Stimulated activated CD4-positive, alpha-beta T cell treated with anti-CD3 and anti-CD28 coated beads, Interleukin-1b, Interleukin-23, amount 100 ng/mL, for 1 hour (primary cell): ENCODE measurements around the gene CPNE5.

Source experiments
- DNase-seq, 2 donors: peaks; one replicate each; pipeline ENCODE4 v3.0.0-alpha.2; 2020; ENCODE audit warnings: low read depth in 2 of 2

Gene CPNE5

DNA sequence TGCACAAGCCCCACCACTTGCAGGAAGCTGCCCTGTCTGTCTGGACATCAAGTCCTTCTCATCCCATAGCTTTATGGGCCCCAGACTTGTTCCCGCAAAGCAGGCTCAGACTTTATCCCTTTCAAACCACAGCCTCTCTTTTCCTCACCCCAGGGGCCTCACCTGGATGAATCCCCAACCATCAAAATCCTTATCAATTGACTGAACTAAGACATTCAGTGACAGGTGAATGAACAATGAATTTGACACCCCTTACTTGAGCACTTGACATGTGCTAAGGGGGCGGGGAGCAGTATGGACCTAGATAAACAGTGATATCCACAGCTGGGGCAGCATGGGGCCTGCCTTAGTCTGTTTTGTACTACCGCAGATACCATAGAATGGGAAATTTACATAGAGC lies 136.6 kb downstream of the CPNE5 start:
- no peak for DNase-seq

DNA sequence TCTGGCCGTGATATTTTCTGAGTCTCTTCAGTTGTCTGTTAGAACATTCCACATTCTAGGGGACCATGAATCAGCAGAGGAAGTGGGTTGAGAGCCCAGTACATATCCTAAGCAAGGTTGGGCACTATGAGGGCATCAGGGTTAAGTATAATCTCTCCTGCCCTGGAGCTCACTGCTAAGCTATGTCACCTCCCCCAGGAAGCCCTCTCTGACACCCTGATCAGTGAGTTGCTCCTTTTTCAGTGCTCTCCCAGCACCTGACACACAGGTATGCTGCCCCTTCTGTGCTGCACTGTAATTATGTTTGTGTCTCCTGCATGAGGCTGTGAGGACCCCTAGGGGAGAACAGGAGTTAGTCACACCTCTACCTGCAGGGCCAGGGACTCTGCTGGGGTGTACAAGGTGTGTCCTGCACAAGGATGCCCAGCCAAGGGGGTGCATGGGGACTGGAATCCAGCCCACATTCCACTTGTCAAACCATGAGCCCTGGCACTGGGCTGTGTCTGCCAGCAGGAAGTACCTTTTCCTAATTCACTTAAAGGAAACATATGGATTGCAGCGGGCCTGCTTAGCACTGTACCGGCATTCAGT lies 137.7 kb downstream of the CPNE5 start:
- no peak for DNase-seq

DNA sequence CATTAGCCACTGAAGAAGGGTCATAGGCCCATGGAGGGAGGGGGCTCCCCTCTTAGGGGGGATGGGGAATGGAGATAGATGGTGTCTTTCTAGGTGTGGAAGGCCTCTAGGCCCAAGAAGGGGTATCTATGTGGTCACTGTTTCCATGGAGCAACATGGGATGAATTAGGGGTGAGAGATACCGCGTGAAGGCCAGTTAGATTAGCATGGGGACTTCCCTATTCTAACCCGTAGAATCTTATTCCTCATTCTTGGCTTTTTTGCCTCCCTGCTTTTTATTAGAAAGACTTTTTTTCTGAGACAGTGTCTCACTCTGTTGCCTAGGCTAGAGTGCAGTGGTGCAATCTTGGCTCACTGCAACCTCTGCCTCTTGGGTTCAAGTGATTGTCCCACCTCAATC lies 138.4 kb downstream of the CPNE5 start:
- no peak for DNase-seq

DNA sequence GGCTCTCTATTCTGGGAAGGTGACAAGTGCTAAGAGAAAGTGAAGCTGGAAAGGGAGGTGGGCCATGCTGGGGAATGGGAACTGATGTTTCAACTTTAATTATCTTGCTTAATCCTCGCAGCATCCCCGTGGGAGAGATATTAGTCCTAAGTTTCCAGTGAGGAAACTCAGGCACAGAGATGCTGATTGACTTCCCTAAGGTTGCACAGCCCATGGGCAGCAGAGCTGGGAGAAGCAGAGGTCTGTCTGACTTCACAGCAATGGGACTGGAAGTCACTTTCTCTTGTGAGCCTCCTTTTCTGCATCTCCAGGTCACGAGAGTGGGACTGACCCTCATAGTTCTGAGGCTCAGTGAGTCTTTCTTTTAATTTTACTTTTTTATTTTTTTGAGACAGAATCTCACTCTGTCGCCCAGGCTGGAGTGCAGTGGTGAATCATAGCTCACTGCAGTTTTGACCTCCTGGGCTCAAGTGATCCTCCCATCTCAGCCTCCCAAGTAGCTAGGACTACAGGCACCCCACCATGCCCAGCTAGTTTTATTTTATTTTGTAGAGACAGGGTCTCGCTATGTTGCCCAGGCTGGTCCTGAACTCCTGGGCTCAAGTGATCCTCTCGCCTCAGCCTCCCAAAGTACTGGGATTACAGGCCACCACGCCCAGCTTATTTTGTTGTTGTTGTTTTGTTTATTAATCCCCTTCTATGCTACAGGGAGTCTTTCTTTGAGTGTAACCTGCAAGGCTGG lies 139.0 kb downstream of the CPNE5 start:
- no peak for DNase-seq

DNA sequence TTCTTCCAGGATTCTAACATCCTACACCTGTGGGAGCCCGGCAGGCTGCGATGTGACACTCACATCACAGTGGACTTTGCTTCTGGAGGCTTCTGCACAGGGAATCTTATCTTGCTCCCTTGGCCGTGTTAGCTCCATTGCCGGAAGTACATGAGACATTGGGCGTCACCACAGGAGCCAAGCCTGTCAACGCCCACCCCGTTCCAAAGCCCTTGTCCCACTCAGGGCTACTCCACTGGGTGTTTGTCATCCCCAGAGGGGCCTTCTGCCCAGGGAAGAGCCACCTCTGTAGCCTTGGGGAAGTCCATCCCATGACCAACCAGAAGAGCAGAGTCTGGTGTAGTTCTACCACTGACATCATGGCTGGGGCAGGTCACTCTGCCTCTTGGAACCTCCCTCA lies 139.9 kb downstream of the CPNE5 start:
- DNase-seq: no peak

DNA sequence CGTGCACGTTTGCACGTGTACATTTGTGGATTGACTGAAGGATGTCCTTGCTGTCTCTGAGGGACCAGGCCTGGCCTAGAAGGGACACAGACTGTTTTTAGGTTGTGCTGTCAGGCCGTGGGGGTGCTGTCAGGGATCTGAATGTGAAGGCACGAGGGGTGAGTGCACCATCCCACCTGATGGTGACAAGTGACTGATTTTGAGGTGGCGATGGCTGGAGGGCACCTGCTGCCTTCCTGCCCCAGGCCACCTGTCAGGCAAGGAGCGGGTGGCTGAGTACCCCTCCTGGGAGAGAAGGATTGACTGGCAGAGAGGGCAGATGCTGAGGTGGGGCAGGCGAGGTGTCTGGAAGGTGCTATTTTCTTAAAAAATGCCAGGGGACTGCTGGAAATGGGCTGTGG lies 140.4 kb downstream of the CPNE5 start:
- no peak for DNase-seq

DNA sequence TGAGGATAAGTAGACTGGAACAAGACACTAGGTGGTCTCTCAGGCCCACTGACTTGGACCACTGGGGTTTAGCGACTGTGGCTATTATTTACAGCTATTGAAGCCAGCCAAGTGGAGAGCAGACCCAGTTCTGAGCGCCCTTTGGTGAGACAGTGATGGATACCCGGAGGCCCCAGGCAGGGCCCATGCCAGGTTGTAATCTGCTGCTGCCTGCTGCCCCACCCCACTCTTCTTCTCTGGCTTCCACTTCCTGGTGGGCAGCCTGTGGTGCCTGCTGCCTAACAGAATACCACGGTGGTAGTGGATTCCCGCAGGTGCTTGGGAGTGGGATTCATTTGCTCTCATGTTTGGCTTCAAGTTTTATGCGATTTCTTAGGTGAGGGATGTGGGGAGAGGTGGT lies 141.0 kb downstream of the CPNE5 start:
- DNase-seq: no peak

DNA sequence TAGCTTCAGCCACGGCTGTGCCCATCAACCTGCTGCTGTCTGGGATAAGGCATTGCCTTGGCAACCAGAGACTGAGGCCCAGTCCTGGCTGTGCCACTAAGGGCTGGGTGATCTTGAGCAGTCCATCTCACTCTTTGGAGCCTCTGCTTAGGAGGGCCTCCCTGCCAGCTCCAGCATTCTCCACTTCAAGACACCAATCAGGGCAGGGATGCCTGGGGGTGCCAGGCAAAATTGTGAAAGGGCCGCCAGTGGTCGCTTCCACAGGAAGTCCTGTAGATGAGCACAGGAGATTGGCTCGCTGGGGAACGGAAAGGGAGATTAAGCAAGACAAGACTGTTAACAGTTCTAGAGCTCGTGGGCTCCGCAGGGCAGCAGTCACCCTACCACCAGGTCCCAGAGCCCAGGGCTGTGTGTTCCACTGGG lies 141.8 kb downstream of the CPNE5 start, which contains the start of gene RAB44:
RAB44 (plus strand) TSS at position 346 of the 423 bp plus-strand sequence. CDS start 6,410 bp downstream, outside the sequence.
- DNase-seq: no peak

DNA sequence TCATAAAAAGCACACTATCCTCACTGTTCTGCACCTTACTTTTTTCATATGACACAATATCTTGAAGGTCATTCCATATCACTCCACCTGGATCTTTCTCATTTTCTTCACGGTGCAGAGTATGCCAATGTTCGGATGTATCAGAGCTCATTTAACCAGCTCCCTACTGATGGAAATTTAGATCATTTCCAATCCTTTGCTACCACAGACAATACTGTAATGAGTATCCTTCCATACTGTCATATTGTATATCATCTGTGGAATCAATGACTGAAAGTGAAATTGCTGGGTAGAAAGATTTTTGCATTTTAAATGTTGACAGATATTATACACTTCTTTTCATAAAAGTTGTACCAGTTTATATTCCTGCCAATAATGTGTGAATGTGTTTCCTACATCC lies 143.8 kb downstream of the CPNE5 start:
- DNase-seq: no peak

DNA sequence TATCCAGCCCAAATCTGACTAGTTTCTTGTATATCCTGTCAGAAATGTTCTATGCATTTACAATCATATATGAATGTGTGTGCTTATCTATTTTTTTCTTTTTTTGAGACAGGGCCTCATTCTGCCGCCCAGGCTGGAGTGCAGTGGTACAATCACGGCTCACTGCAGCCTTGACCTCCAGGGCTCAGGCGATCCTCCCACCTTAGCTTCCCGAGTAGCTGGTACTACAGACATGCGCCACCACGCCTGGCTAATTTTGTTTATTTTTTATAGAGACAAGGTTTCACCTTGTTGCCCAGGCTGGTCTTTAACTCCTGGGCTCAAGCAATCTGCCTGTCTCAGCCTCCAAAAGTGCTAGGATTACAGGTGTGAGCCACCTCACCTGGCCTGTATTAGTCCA lies 144.6 kb downstream of the CPNE5 start:
- no peak for DNase-seq

DNA sequence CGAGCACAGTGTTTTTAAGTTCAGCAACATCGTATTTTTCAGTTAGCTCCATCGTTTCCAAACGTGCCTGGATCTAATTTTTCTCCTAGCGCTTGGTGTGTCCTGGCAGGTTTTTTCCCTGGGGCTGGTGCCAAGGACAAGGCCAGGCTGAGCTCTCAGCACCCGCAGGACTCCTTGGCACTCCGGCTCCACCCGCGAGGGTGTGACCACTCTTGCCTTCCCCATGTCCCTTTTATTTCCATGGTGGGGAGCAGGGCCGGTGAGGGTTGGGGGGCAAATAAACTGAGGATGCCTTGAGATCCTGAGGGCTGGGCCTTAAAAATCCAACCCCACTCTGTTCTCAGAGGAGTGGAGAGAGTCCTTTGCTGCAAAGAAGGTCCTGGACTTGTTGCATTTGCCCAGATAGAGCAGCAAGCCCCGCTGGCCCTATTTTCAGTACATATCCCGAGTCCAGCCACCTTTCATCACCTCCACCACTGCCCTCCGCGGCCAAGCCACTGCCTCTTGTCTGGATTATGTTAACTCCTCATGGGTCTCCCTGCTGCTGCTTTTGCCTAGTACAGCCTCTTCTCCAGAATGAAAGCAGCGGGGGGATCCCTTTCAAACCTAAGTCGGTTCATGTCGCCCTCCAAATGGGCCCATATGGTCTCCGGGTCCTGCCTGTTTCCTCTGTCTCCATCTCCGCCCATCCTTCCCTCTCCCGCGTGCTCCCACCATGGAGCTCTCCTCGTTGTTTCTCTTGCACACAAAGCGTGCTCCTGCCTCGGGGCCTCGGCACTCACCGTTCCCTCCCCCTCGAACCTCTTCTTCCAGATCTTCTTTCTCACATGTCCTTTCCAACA lies 146.2 kb downstream of the CPNE5 start:
- DNase-seq: no peak

DNA sequence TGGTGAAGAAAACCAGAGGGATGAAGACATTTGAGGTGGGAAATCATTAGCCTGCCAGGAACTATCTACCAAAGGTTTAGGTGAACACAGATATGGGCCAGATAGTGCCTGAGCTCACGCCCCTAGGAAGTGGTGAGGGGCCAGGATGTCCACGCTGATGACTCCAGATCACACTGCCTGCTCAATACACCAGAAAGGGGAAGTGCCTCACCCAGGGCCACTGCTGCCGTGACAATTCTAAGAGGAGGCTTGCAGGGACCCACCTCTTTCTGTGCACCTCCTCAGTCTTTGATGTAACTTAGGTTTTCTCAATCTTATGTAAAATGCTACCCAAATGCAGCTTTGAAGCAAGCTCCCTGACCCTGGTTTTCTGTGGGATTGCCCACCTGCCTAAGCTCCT lies 147.0 kb downstream of the CPNE5 start:
- DNase-seq: no peak

DNA sequence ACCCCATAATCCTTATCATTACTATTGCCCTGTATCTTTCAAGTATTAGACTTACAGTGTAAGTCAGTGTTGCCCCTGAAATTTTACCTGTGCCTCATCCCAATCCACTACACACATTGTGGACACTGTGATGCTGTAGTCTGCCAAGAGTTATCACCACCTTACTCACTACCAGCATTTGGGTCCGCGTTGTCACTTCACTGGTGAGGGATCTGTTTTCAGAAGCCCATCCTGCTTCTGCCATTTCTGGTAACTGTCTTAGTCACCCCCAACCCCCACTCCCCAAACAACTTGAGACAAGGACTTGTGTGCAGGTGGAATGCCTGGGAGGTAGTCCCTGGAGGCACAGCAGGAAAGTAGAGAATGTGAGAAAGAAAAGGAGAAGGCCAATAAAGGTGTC lies 147.6 kb downstream of the CPNE5 start:
- no peak for DNase-seq

DNA sequence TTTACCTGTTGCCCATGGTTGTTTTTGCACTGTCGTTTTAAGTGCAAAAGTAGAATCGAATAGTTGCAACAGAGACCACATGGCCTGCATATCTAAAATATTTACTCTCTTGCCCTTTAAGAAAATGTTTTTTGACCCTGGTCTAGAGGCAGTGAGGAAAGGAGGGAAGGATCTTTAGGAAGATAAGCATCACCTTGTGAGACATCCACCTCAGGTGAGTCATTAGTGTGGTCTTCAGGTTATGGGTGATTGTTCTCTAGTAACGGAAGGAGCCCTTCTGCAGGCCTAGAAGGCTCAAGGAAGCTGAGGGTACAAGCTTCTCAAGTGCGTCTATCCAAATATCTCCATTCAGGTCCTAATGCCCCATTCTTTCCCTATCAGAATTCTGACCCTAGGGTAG lies 148.2 kb downstream of the CPNE5 start:
- DNase-seq: no peak
